HG03108 (cell line): ENCODE results near the gene ZDHHC6.
"Not testable (repeated sequence)": the region's sequence is repeated elsewhere in the genome, so short reads cannot be mapped to it uniquely, and the experiment has no call there.

ENCODE experiments used
- ATAC-seq: cut with Tn5 transposase; IDR thresholded peaks from one replicate; pipeline ENCODE4 v1.9.1; 2021; ENCODE audit warnings: moderate library complexity; ENCODE audit not compliant: unreplicated experiment

ZDHHC6 gene

GRCh38 chr10:112446055-112446854, 459 bp downstream of the ZDHHC6 start:
- ATAC-seq, result no peak

- no peak for ATAC-seq
Measured at GRCh38 chr10:112442063-112442462, 4.7 kb downstream of the ZDHHC6 start.

GRCh38 chr10:112441520-112441919, 5.2 kb downstream of the ZDHHC6 start:
- ATAC-seq, result no peak

- ATAC-seq, result no peak
Measured at GRCh38 chr10:112438356-112438755, 8.4 kb downstream of the ZDHHC6 start.

GRCh38 chr10:112434988-112435619, 11.6 kb downstream of the ZDHHC6 start:
- no peak for ATAC-seq

- no peak for ATAC-seq
Measured at GRCh38 chr10:112433136-112433535, 13.6 kb downstream of the ZDHHC6 start.

- no peak for ATAC-seq
Measured at GRCh38 chr10:112429654-112430230, 17.0 kb downstream of the ZDHHC6 start.

GRCh38 chr10:112429147-112429546, 17.6 kb downstream of the ZDHHC6 start:
- no peak for ATAC-seq

- ATAC-seq, result no peak
Measured at GRCh38 chr10:112426111-112426510, 20.6 kb downstream of the ZDHHC6 start.

GRCh38 chr10:112424651-112425050, 22.1 kb downstream of the ZDHHC6 start:
- no peak for ATAC-seq

GRCh38 chr10:112421731-112422130, 25.0 kb downstream of the ZDHHC6 start:
- no peak for ATAC-seq

GRCh38 chr10:112412696-112413095, 34.0 kb downstream of the ZDHHC6 start:
- no peak for ATAC-seq

GRCh38 chr10:112409755-112410154, 37.0 kb downstream of the ZDHHC6 start:
- ATAC-seq, result no peak

- no peak for ATAC-seq
Measured at GRCh38 chr10:112409299-112409698, 37.4 kb downstream of the ZDHHC6 start.

- ATAC-seq, result no peak
Measured at GRCh38 chr10:112407696-112408095, 39.0 kb downstream of the ZDHHC6 start.

GRCh38 chr10:112406806-112407205, 39.9 kb downstream of the ZDHHC6 start:
- ATAC-seq, result not testable (repeated sequence)

- ATAC-seq, result no peak
Measured at GRCh38 chr10:112404617-112405016, 42.1 kb downstream of the ZDHHC6 start.

- no peak for ATAC-seq
Measured at GRCh38 chr10:112402917-112403316, 43.8 kb downstream of the ZDHHC6 start.

GRCh38 chr10:112397592-112397991, 49.1 kb downstream of the ZDHHC6 start:
- no peak for ATAC-seq

- no peak for ATAC-seq
Measured at GRCh38 chr10:112395809-112396530, 50.7 kb downstream of the ZDHHC6 start.

GRCh38 chr10:112394475-112394875, 52.2 kb downstream of the ZDHHC6 start:
- ATAC-seq, result peak; percentile 48
